CD4-positive, alpha-beta T cell treated with Interleukin-10 for 1 hour (primary cell): ENCODE data around the gene SP2.
A peak's percentile ranks its signal among the peaks of the same experiment; 100 is the strongest.

ENCODE experiments used
- DNase-seq: peaks from one replicate; pipeline ENCODE4 v3.0.0-alpha.2; 2020

SP2 gene

DNA sequence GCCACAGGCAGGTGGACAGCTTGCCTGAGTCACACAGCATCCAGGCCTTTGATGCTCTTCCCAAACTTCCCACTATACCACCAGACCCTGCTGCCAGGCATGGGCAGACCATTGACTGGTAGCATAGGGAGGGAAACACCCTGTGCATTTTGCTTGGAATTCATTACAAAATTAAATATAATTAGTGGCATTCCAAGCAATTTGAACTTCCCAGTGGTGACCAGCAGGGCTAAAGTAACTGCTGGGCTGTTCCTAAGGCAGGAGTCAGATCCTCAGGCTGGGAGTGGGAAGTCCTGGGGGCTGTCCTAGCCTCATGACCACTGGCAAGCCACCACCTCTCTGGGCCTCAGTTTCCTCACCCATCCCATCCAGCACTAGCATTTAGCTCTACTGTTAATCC, 57.9 kb downstream of the SP2 start:
- no peak for DNase-seq

DNA sequence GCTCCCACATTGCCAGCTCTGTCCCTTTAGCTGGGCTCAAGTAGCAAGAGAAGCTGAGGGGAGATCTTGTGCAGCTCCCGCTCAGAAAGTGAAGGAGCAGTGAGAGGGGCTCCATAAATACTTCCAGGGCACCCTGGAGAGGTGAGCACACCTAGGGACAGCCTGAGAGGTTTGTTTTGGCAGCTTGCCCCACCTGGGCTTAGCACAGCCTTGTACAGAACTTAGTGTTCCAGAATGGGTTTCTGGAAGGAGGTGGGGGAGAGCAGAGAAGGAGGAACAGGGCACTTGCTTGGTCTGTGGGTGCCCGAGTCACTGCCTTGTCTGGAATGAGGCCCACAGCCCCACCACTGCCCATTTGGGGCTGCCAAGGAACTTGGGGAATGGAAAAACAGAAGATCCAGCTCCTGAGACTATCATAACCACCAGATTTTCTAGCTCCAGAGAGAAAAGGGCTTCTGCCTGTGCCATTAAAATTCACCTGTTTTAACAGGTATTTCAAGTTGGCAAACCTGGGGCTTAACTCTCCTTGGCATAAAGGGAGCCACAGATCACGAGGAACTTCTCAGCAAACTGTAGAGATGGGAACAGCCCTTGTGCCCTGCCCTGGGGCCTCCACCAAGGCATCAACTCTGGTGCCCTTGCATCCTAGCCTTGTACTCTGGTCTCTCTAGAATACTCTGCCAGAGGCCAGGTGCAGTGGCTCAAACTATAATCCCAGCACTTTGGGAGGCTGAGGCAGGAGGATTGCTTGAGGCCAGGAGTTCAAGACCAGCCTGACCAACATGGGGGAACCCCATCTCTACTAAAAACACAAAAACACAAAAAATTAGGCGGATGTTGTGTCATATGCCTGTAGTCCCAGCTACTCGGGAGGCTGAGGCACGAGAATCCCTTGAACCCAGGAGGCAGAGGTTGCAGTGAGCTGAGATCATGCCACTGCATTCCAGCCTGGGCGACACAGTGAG, 59.7 kb downstream of the SP2 start:
- no peak for DNase-seq

DNA sequence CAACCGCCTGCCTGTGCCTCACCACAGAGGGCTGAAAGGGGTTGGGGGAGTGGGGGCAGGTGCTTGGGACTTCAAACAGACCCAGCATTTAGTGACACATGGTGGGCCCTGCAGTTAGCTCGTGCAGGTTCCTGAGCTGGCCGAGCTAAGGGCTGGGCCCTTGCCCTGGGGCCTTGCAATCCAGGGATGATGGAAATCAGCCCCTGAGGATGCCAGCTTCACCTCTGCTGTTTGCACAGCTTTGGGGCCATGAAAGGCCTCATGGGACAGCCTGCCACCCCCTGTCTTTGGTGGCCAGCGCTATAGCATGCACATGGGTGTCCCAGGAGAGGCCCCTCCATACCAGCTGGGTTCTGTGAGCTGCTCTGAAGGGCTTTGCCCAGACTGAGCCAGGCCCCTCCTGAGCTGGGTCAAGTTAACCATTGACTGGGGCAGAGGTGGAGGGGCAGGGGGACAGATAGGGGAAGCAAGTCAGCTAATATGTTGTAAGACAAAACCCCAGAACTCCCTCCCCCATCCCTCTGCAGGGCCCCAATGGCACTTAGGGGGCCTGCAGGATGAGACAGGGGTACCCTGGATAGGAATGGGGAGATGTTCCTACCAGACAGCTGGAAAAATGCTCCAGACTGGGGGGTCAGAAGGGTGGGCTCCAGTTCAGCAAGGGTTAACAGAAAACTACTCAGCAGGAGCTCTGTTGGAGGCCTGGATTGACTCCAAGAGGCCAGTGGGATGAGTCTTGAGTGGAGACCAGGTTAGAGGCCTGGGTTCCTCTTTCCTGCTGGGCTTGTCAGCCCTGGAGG, 61.0 kb downstream of the SP2 start:
- no peak for DNase-seq

DNA sequence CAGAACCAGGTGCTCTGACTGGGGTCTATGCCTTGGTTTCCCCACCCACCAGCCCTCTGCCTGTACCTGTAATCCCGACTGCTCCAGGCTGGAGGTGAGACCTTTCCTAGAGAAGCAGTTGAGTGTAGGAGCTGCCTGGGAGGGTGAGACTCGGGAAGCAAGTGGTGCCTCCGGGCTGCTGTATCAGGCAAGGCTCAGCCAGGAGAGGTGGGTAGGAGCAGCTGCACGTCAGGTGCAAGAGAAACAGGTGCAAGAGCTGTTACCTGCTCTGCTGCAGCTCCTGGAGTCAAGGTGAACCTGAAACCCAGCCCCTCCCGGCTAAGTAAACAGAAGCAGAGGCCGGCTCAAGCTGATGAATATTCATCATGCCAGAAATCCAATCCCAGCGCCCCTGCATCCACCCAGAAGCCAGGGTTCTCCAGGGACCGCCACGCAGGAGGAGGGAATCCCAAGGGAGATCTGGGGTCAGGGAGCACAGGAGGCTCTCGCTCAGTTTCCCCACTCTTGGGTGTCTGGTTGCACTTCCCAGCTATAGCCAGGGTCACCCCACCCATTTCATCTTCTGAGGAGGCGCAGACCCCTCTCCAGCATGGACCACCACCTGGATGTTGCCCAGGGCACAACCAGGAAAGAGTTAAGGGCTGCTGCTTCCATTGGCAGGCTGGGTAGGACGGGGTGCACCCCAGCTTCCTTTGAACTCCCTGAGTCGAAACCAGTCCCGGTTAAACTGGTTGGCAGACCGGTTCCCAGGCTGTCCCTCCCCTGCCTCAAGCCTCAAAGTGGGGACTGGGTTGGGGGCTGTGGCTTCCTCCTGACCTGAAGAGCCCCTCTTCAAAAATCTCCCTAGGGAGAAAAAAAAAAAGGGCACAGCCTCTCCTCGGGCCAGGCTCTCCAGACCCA, 61.8 kb downstream of the SP2 start, which contains the start of gene PRR15L:
Gene PRR15L (minus strand): TSS at position 293 of the 900 bp plus-strand sequence. CDS start 4,649 bp downstream, outside the sequence.
- no peak for DNase-seq

DNA sequence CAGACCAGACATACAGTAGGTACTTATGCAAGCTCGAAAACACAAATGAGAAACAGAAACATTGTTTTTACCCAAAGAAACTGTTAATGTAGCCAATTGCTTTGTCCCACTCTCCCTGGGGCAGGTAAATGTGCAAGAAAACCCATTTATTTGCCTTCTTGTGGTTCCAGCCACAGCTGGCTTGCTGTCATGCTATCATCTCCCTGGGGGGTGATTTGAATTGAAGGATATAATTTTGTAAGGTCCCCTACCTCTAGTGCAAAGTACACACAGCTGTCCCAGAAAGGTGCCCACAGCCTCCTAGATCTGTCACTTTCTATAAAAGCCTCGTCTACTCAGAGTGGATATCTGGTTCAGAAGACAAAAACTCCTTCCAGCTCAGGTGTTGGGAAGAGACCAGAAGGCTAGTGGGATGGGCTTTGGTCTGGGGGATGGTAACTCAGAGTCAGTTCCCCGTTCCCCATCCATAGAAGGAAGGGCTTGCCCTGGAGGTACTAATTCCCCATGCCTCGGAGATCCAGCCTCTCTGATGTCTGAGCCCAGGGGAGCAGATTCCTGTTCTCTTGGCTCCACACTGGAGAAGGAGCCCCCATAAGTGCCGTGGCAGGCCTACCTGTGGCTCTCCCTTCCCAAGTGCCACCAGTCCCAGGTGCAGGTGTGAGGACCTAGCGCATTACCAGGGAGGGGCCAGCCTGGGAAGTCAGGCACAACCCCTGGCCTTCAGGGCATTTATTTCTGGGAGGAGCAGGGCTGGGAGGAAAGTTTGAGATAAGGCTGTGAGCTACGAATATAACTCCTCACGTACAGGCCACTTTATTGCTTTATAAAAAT, 64.0 kb downstream of the SP2 start:
- DNase-seq: no peak

DNA sequence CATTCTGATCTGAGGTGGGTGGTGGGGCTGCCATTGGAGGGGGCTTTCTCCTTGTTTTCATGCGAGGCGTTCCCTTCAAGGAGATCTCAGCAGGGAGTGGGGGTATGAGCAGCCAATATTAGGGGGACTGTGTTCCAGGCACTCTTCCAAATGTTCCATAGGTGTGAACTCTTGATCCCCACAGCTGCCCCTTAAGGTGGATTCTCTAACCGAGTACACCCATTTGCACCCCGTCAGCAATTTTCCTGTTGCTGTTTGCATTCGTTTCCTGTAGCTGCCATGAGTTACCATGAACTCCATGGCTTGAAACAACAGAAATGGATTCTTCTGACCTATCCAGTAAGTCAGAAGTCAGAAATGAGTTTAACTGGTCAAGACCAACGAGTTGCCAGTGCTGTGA, 65.4 kb downstream of the SP2 start:
- DNase-seq: no peak

DNA sequence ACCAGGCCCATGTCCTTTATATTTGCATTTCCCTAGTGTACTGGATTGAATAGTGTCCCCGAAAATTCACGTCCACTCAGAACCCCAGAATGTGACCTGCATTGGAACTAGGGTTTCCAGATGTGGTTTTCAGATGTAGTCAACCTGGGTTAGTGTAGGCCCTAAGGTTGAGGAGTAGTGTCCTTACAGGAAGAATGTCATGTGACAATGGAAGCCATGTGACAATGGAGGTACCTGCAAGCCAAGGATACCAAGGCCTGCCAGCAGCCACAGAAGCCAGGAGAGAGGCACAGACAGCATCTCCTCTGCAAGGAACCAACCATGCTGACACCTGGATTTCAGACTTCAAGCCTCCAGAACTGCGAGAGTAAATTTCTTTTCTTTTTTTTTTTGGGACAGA, 66.9 kb downstream of the SP2 start:
- DNase-seq: no peak

DNA sequence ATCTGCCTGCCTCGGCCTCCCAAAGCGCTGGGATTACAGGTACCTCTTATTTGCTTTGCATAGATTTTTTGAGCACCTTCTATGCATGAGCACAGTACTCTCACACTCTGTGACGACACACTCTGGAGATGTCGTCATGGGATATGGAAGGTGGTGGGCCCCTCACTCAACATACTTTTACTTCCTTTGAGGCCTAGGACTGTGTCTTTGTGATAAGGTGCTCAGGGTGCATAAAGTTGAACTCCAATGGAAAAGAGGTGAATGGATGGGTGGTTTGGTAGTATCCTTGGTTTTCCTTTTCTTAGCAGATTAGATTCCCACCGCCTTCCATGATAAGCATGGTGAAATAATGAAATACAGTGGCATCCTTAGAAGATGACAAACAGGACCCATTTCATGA, 68.8 kb downstream of the SP2 start:
- no peak for DNase-seq

DNA sequence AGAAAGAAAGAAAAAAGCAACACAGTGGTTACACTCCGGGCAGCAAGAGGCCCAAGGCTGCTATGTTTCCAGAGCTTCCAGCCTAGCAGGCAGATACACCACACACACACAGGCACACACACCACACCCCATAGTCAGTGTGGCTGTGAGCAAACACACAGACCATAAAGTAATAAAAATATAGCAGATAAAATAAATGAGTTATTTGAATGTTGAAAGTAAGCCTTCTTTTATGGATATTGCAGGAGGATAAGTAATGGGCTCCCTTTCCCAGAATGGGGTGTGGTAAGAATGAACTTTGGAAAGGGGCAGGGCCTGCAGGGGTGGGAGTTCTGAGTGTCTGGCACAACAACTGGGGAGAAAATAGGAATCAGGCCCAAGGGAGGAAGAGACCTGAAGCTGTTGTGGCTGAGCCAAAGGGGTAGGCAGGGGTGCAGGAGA, 70.1 kb downstream of the SP2 start:
- no peak for DNase-seq

DNA sequence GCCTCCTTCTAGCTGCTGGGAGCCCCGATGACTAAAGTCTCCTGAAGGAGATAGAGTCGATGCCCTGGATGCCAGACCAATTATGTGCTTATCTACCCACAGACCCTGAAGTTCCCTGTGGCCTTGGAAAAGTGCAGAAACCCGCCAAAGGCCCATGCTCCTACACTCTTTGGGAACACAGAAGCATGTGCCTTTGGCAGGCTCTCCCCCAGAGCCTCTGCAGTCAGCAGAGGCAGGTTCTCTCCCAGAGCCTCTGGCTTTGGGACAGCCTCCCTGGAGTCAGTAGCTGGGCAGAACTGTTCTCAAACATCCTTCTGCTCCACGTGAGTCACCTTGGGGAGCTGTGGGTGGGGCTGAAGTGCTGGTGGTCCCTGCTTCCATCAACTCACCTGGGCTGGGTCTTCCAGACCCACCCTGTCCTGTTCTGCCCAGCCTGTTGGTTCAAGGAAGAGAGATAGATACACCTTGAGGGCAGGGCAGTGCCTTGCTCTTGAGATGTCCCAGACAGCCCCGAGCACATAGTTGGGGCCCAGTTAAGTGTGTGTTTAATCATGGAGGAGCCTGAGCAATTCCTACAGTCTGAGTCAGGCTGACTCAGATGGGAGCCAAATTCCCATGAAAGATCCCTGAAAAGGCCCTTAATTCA, 71.7 kb downstream of the SP2 start:
- no peak for DNase-seq

DNA sequence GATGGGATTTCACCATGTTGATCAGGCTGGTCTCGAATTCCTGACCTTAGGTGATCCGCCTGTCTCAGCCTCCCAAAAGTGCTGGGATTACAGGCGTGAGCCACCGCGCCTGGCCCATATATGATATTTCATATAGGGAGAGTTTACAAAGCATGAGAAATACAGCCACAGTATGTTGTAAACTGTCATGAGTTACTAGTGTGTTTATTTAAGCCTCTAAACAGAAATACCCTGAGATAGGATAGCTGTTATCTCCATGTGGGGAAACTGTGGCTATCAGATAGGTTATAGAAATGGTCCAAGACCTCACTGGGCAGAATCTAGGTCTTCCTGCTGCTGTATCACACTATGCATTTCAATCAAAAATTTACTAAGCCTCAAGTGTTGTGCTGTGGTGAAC, 72.8 kb downstream of the SP2 start:
- no peak for DNase-seq

DNA sequence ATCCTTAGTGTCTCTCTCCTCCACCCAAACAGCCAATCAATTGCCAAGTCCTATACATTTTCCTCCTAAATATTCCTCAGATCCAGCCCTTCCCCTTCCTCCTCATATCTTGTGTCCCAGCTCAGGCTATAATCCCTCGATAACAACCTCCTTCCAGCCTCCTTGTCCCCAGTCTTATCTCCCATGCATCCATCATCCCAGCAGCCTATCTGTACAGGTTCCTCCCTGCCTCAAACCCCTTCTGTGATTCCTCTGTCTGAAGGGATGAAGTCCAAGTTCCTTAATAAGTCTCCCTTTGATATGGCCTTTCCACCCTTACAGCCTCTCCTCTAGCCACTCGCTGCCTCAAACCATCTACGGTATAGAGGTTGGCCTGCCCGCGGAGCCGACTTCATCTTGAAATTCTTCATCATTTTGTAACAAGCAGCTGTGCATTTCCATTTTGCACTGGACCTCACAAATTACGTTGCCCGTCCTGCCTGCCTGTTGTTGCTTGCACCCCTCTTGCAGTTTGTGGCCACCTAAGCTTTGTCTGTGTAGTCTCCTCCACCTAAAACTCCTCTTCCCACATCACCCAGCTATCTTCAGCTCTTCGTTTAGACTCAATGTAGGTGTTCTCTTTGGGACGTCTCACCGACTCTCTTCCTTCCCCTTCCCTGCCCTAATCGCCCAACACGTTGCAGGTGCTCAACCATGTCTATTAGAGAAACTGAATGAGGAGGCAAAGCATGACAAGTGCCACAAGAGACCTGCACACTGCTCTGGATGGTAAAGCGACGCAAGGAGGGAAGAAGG, 74.1 kb downstream of the SP2 start:
- DNase-seq: no peak

DNA sequence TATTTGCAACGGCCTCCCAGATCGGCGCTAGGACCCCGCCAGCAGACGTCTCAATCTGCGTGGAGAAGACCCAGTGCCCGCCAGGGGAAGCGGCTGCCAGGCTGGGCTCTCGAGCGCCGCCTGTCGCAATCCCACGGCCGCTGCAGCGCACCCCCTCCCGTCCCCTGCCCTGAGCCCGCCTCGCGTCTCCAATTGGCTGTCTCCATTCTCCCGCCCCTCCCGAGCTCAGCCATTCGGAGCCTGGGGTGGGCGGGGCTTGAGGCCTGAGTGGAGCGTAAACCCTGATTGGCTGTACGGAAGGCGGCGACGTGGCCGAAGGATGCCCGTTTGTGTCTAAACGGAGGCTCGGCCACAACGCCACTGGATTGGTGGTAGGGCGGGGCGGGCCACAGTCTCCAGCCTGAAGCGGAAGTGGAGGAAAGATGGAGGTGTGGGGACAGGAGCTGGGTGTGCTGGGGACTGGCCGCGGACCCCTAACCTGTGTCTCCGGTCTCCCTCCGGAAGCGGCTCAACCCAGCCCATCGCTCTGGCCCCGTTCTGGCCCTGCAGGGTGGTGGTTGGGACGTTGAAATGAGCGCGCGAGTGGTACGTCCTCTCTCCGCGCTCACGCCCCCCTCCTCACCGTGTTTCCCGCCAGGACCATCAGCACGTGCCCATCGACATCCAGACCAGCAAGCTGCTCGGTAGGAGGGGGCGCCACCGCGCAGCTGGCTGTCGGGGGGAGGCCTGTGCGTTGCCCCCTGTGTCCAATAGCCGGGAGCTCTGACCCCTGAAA, 74.9 kb downstream of the SP2 start, which contains the start of gene CDK5RAP3:
Gene CDK5RAP3 (plus strand): TSS at position 389 of the 775 bp plus-strand sequence. CDS start 34 bp downstream, at position 423.
- DNase-seq: peak; percentile 99

DNA sequence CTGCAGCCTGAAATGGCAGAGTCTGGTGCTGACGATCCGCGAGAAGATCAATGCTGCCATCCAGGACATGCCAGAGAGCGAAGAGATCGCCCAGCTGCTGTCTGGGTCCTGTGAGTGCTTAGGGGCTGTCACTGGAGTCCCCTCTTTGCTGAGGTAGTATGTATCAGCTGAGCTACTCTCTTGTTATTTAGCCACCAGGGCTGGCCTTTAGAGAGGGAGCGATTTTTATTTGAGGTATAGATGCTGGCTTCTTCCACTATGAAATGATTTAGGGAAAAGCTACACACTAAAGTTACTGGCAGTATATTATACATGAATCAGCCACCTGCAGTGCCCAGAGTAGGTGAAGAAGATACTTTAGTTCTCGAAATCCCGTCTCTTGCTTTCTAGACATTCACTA, 77.5 kb downstream of the SP2 start:
- no peak for DNase-seq

DNA sequence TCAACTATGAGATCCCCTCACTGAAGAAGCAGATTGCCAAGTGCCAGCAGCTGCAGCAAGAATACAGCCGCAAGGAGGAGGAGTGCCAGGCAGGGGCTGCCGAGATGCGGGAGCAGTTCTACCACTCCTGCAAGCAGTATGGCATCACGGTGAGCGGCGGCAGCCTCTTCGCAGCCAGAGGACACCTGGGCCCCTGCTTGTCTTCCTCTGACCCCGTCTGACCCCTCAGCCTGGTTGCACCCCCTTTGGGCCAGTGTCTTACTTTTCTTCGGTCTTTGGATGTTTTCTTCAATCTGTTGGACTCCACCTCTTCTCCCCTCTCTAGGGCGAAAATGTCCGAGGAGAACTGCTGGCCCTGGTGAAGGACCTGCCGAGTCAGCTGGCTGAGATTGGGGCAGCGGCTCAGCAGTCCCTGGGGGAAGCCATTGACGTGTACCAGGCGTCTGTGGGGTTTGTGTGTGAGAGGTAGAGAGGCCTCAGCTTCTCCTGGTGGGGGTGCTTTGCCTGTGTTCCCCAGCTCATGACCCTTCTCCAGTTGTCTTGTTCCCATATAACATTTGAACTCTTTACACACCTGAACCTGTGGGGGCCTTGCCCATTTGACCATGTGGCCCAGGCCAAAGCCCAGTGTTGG, 79.3 kb downstream of the SP2 start:
- DNase-seq: no peak

DNA sequence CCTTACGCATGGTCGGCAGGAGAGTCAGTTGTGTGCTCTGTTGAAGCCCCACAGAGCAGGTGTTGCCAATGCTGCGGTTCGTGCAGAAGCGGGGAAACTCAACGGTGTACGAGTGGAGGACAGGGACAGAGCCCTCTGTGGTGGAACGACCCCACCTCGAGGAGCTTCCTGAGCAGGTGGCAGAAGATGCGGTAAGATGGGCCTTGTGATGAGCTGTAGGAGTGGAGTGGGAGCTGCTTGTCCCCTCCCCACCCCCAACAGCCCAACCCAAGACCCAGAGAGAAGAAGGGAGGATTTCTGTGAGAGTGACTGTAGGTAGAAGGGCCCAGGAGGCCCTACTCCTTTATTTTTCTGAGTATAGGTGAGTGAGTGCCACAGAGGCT, 79.8 kb downstream of the SP2 start:
- no peak for DNase-seq

DNA sequence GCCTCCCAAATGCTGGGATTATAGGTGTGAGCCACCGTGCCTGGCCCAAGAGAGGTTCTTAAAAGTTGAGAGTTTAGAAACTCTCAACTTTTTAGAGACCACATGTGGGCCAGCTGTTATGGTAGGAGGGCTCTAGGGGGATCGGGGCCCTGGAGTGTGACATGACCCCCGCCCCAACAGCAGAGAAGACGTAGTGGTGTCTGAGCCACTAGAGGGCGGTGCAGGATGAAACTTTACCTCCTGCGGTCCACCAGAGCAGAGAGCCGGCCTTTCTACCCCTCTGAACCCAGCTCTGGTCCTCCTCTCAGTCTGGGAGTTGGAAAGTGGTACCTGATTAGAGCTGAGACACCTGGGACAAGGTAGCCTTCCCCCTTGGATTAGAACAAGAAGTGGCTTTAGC, 82.3 kb downstream of the SP2 start:
- peak; percentile 61 for DNase-seq
